ENCODE data around the gene SERPINA5. TPM values are rescaled to one million over a fixed set of nuclear protein-coding genes. Genes with fewer than 3 reads are reported as not detected.

Gene SERPINA5
- total and polyA plus RNA-seq, 8 donors, result 52.3 to 139 (median 96.0) TPM

- FAIRE-seq (no peak), DNase-seq (no peak), ATAC-seq (no peak)
- no peak for TF ChIP-seq CTCF (IDR thresholded peaks at IDR 0.05)
- Histone ChIP-seq H3K4me3 (no peak overlapping the region), H3K27me3 (no peaks in the 10 kb centered on the region), H3K4me1 (peaks cover 0 to 3% (median 0%) of the 10 kb centered on the region in 3 donors), H3K36me3 (no peaks in the 10 kb centered on the region), H3K9me3 (no peaks in the 10 kb centered on the region), H3K27ac (no peak overlapping the region)
- intact Hi-C loops (cut with DNase I), result loop anchor here in 1 of 3 donors (10.0 kb wide), 1 partner anchor 97 kb away; no protein-coding TSS in a partner anchor
- 88% methylated on average over 12 of the region's 12 CpGs for WGBS, 2 donors
Observed at GRCh38 chr14:94542111-94542810, 39.0 kb upstream of the SERPINA5 start.

GRCh38 chr14:94542811-94543440 is 38.3 kb upstream of the SERPINA5 start:
- no peak for ATAC-seq
- no peak for FAIRE-seq
- 83% methylated on average over 9 of the region's 9 CpGs for WGBS, 2 donors
- H3K9me3 ChIP-seq, result no peaks in the 10 kb centered on the region
- DNase-seq, result no peak
- peaks cover 0 to 3% (median 0%) of the 10 kb centered on the region in 3 donors for H3K4me1 ChIP-seq
- H3K27me3 ChIP-seq, result no peaks in the 10 kb centered on the region
- no peak overlapping the region for H3K4me3 ChIP-seq
- no peak overlapping the region for H3K27ac ChIP-seq
- intact Hi-C loops (cut with DNase I), result loop anchor here in 1 of 3 donors (10.0 kb wide), 1 partner anchor 98 kb away; no protein-coding TSS in a partner anchor
- H3K36me3 ChIP-seq, result no peaks in the 10 kb centered on the region
- TF ChIP-seq CTCF (IDR thresholded peaks at IDR 0.05), result no peak

- no peaks in the 10 kb centered on the region for H3K36me3 ChIP-seq
- DNase-seq (no peak), FAIRE-seq (no peak), ATAC-seq (peak; percentile 35 to 71 (median 59))
- TF ChIP-seq CTCF (IDR thresholded peaks at IDR 0.05), result no peak
- no peaks in the 10 kb centered on the region for H3K9me3 ChIP-seq
- H3K27me3 ChIP-seq, result no peaks in the 10 kb centered on the region
- WGBS, 2 donors, result 60 to 65% methylated on average over 15 of the region's 15 CpGs
- intact Hi-C loops (cut with DNase I), result loop anchor here in 1 of 3 donors (10.0 kb wide), 1 partner anchor 99 kb away; no protein-coding TSS in a partner anchor
- no peak overlapping the region for H3K27ac ChIP-seq
- H3K4me3 ChIP-seq, result no peak overlapping the region
- H3K4me1 ChIP-seq, result peaks cover 0 to 3% (median 0%) of the 10 kb centered on the region in 3 donors
Observed at GRCh38 chr14:94543449-94544124, 37.6 kb upstream of the SERPINA5 start.

GRCh38 chr14:94544726-94545125 is 36.5 kb upstream of the SERPINA5 start:
- Histone ChIP-seq H3K4me1 (peaks cover 0 to 3% (median 0%) of the 10 kb centered on the region in 3 donors), H3K4me3 (no peak overlapping the region), H3K36me3 (no peaks in the 10 kb centered on the region), H3K9me3 (no peaks in the 10 kb centered on the region), H3K27me3 (no peaks in the 10 kb centered on the region), H3K27ac (no peak overlapping the region)
- intact Hi-C loops (cut with DNase I), result loop anchor here in 1 of 3 donors (10.0 kb wide), 1 partner anchor 100 kb away; no protein-coding TSS in a partner anchor
- WGBS, 2 donors, result 81 to 87% methylated on average over 7 of the region's 7 CpGs
- FAIRE-seq, result no peak
- no peak for DNase-seq
- TF ChIP-seq CTCF (IDR thresholded peaks at IDR 0.05), result no peak
- no peak for ATAC-seq

All from pancreas (tissue), 10 donors.